KMS-11 (cell line): Measurements from ENCODE around the gene ATXN7.

Experiments
- H2AFZ ChIP-seq: fragments of 200-600 bp; sonication (generic); 2 replicates; pipeline ENCODE4 v1.6.1; 2016; ENCODE audit warnings: antibody characterized with exemption, mixed run types, low read depth
- H3K27ac ChIP-seq: fragments of 200-600 bp; sonication (generic); 2 replicates; pipeline ENCODE4 v1.6.1; 2016; ENCODE audit warnings: mild to moderate bottlenecking, mixed run types
- H3K27me3 ChIP-seq: fragments of 200-600 bp; sonication (generic); 2 replicates; pipeline ENCODE4 v1.6.1; 2017; ENCODE audit warnings: mild to moderate bottlenecking, low read depth, mixed run types, moderate library complexity; ENCODE audit not compliant: insufficient read depth
- H3K36me3 ChIP-seq: fragments of 200-600 bp; sonication (generic); 2 replicates; pipeline ENCODE4 v1.6.1; 2017; ENCODE audit warnings: mild to moderate bottlenecking, mixed run types; ENCODE audit not compliant: insufficient read depth
- H3K4me1 ChIP-seq: fragments of 200-600 bp; sonication (generic); 2 replicates; pipeline ENCODE4 v1.6.1; 2016; ENCODE audit warnings: mild to moderate bottlenecking, low read depth, mixed run types; ENCODE audit not compliant: poor library complexity, severe bottlenecking
- H3K4me2 ChIP-seq: fragments of 200-600 bp; sonication (generic); 2 replicates; pipeline ENCODE4 v1.7.0; 2016; ENCODE audit warnings: mild to moderate bottlenecking, mixed run types
- H3K4me3 ChIP-seq: fragments of 200-600 bp; sonication (generic); IDR thresholded peaks from 2 replicates; pipeline ENCODE4 v1.6.1; 2017; ENCODE audit warnings: low read depth, low read length, mixed read lengths; ENCODE audit not compliant: insufficient read depth
- H3K79me2 ChIP-seq: fragments of 200-600 bp; sonication (generic); 2 replicates; pipeline ENCODE4 v1.6.1; 2016; ENCODE audit warnings: low read depth, mixed run types; ENCODE audit not compliant: insufficient read depth
- H3K9ac ChIP-seq: fragments of 200-600 bp; sonication (generic); 2 replicates; pipeline ENCODE4 v1.6.1; 2016; ENCODE audit warnings: mild to moderate bottlenecking, mixed run types
- H4K20me1 ChIP-seq: fragments of 200-600 bp; sonication (generic); 2 replicates; pipeline ENCODE4 v1.6.1; 2016; ENCODE audit warnings: mild to moderate bottlenecking, mixed run types; ENCODE audit not compliant: insufficient read depth
- TF ChIP-seq, protein P1 (sequence below): fragments of 200-600 bp; sonication (generic); conservative IDR thresholded peaks from 2 replicates; pipeline ENCODE4 v1.6.1; 2017; ENCODE audit warnings: low read depth, mild to moderate bottlenecking, antibody characterized with exemption, low read length, moderate library complexity, mixed read lengths

ATXN7 gene

DNA sequence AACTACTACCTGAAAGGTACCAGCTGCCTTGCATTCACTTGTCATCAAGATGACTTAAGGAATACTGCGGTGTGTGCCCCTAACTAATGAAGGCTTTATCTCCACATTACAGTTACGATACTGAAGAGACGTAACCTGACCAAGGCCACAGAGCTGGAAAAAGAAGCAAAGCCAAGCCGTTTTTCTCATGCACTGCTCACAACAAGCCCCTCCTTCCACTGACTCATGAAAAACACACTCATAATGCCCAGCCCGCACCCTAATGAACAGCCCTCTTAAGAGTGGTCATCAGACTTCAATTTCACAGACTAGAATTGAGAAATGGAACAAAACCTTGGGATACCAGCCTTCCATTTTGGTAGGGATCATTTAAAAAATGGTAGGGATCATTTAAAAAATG lies 148.0 kb downstream of the ATXN7 start:
- Histone ChIP-seq H3K9ac (no peak overlapping the region), H2AFZ (no peak overlapping the region), H3K27me3 (no peaks in the 10 kb centered on the region), H3K27ac (no peak overlapping the region), H3K79me2 (no peaks in the 10 kb centered on the region), H3K4me2 (no peak overlapping the region), H3K4me1 (peaks cover 17% of the 10 kb centered on the region), H3K36me3 (peaks cover 9% of the 10 kb centered on the region; the same call in 1 of the 2 replicates), H4K20me1 (no peaks in the 10 kb centered on the region), H3K4me3 (no peak overlapping the region)
- TF ChIP-seq, protein P1, sequence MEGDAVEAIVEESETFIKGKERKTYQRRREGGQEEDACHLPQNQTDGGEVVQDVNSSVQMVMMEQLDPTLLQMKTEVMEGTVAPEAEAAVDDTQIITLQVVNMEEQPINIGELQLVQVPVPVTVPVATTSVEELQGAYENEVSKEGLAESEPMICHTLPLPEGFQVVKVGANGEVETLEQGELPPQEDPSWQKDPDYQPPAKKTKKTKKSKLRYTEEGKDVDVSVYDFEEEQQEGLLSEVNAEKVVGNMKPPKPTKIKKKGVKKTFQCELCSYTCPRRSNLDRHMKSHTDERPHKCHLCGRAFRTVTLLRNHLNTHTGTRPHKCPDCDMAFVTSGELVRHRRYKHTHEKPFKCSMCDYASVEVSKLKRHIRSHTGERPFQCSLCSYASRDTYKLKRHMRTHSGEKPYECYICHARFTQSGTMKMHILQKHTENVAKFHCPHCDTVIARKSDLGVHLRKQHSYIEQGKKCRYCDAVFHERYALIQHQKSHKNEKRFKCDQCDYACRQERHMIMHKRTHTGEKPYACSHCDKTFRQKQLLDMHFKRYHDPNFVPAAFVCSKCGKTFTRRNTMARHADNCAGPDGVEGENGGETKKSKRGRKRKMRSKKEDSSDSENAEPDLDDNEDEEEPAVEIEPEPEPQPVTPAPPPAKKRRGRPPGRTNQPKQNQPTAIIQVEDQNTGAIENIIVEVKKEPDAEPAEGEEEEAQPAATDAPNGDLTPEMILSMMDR = no peak

DNA sequence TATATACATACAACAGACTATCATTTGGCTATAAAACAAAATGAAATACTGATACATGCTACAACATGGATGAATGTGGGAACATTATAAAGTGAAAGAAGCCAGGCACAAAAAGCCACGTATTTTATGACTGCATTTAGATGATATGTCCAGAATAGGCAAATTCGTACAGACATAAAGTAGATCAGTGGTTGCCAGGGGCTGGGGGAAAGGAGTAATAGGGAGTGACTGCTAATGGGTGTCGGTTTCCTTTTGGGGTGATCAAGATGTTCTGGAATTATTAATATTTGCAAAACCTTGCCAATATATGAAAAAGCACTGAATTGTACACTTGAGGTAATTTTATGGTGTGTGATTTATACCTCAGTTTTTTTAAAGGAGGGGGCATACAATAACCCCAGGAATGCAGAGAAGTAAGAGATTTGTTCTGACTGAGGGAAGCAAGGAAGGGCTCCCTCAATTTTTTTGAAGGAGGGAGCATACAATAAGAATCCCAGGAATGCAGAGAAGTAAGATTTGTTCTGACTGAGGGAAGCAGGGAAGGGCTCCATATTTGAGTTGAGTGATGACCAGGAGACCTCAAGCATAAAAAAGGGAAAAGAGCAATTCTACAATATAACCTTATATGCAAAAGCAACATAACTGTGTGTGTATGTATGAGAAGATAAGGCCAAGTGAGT lies 153.4 kb downstream of the ATXN7 start:
- no peak overlapping the region for H3K4me3 ChIP-seq
- peaks cover 3% of the 10 kb centered on the region; the same call in 1 of the 2 replicates for H3K36me3 ChIP-seq
- H3K9ac ChIP-seq = no peak overlapping the region
- H2AFZ ChIP-seq = no peak overlapping the region
- no peak overlapping the region for H3K27ac ChIP-seq
- H3K27me3 ChIP-seq = no peaks in the 10 kb centered on the region
- peaks cover 9% of the 10 kb centered on the region for H3K4me1 ChIP-seq
- TF ChIP-seq, protein P1 = no peak
- H3K4me2 ChIP-seq = no peak overlapping the region
- H4K20me1 ChIP-seq = no peaks in the 10 kb centered on the region
- peaks cover 8% of the 10 kb centered on the region for H3K79me2 ChIP-seq

DNA sequence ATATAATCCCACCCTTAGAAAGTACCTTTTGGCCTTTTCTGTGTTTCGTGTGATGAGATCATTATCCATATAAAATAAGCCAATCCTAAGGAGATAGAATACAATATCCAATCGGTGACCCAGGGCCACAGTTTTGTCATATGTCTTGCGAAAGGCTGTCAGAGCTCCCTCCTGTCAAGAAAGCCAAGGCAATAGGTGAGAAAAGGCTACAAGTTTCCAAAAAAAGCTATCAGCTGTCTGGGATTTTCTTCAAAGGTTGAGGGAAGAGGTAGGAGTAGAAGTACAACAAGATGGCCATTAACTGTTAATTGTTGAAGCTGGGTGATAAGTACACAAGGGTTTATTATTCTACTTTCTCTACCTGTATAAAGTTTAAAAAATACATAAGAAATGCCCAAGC lies 155.6 kb downstream of the ATXN7 start:
- H3K27ac ChIP-seq = no peak overlapping the region

DNA sequence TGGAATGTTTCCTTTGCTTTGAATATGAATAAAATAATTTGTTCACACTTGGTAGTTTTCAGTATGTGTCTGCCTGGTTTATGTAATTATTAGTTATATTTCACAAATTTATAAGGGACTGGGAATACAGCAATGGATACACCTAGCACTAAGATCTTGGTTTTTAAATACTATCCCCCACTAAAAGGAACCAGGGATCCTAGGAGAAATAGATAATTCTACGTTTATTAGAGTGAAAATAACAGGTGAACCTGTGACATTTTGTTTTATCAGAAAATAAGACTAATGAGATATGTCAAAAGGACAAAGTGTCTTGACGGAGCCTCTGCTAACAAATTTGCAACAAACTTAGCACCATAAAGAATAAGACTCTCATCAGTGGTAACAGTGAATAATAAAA lies 156.2 kb downstream of the ATXN7 start:
- no peaks in the 10 kb centered on the region for H4K20me1 ChIP-seq
- no peak overlapping the region for H3K9ac ChIP-seq
- no peaks in the 10 kb centered on the region for H3K27me3 ChIP-seq
- TF ChIP-seq, protein P1 = no peak
- no peak overlapping the region for H3K4me3 ChIP-seq
- no peak overlapping the region for H3K27ac ChIP-seq
- peaks cover 19% of the 10 kb centered on the region for H3K79me2 ChIP-seq
- peaks cover 17% of the 10 kb centered on the region for H3K4me1 ChIP-seq
- H3K36me3 ChIP-seq = no peaks in the 10 kb centered on the region
- H2AFZ ChIP-seq = no peak overlapping the region
- H3K4me2 ChIP-seq = no peak overlapping the region

More for the DNA sequence above, 155.6 kb downstream of the ATXN7 start:
- Histone ChIP-seq H3K4me1 (peaks cover 17% of the 10 kb centered on the region), H3K36me3 (no peaks in the 10 kb centered on the region), H3K27me3 (no peaks in the 10 kb centered on the region), H2AFZ (no peak overlapping the region), H3K79me2 (peaks cover 19% of the 10 kb centered on the region), H3K4me2 (no peak overlapping the region), H3K4me3 (no peak overlapping the region), H3K9ac (no peak overlapping the region), H4K20me1 (no peaks in the 10 kb centered on the region)
- TF ChIP-seq, protein P1 = no peak
